ENCODE results near the gene OVOL3.
"Not testable (repeated sequence)": the region's sequence is repeated elsewhere in the genome, so short reads cannot be mapped to it uniquely, and the experiment has no call there.

OVOL3 gene

DNA sequence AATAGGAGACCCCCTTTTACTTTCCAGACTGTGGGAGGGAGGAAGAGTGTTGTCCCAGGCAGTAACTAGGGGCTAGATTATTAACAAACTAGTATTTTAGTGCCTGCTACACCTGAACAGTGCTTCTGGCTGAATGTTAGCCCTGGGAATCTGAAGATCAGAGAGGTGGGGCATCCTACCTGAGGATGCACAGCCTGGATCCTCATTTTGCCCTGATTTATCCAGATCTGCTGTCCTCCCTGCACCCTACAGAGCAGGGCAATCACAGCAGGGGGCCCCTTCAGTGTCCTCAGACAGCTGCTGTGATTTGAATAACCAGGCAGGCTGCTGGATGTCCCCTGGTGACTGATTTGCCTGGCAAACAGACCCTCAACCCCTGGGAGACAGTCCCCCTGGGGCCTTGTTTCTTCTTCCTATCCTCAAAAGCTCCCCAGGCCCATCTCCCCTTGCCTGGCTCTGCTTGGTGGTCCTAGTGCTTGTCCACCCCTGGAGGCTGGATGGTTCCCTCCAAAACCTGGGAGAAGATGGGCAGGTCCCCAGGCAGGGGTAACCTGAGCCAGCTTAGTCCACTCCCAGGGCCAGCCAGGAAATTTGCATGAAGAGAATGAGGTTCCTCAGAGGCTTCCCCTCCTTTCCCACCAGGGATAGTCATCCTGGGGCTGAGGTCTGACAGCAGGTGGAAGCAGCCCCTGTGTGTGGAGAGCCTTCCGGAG lies at the start of gene OVOL3:
Gene OVOL3 (plus strand): TSS at position 657 of the 713 bp plus-strand sequence. CDS start 60 bp downstream, outside the sequence.
- no peak for DNase-seq

- DNase-seq, result no peak
These were observed 49.6 kb upstream of the OVOL3 start for GRCh38 chr19:36061367-36061766.

GRCh38 chr19:36064826-36065225 lies 46.1 kb upstream of the OVOL3 start:
- no peak for DNase-seq

DNA sequence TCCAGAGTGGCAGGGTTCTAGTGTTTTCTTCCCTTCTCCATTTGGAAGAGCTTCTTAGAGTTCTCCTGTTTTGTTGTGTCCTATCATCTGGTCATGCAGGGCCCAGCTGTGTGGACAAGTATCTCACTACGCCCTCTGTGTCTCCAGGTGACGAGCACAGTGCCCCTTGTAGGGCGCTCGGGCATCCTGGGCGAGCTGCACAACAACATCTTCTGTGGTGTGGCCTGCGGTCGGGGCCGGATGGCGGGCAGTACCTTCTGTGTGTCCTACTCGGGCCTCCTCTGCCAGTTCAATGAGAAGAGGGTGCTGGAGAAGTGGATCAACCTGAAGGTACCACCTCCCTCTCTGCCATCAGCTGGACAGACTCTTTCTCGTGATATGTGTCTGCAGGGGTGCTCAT lies 43.3 kb upstream of the OVOL3 start:
- DNase-seq, result no peak

DNA sequence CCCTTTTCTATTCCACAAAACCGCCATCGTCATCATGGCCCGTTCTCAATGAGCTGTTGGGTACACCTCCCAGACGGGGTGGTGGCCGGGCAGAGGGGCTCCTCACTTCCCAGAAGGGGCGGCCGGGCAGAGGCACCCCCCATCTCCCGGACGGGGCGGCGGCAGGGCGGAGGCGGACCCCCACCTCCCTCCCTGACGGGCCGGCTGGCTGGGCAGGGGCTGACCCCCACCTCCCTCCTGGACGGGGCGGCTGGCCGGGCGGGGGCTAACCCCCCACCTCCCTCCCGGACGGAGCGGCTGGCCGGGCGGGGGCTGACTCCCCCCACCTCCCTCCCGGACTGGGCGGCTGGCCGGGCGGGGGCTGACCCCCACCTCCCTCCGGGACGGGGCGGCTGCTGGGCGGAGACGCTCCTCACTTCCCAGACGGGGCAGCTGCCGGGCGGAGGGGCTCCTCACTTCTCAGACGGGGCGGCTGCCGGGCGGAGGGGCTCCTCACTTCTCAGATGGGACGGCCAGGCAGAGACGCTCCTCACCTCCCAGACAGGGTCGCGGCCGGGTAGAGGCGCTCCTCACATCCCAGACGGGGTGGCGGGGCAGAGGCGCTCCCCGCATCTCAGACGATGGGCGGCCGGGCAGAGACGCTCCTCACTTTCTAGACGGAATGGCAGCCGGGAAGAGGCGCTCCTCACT lies 42.0 kb upstream of the OVOL3 start:
- not testable (repeated sequence) for DNase-seq

DNA sequence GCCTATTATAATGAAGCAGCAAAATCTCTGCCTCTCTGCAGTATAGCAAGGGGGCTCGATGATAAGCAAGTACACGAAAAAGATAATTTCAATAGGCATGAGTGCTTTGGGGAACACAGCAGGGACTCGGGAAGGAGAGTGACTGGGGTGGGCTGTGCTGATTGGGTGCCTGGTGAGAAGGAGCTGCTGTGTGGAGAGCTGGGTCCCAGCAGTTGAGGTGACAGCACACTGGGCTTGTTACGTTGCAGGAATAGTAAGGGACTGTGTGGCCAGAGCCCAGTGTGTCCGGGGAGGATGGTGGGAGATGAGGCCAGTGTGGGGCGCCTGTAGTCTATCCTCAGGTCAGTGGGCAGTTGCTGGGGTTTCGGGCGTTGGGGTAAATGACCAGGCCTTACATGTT lies 38.9 kb upstream of the OVOL3 start:
- DNase-seq, result no peak

DNA sequence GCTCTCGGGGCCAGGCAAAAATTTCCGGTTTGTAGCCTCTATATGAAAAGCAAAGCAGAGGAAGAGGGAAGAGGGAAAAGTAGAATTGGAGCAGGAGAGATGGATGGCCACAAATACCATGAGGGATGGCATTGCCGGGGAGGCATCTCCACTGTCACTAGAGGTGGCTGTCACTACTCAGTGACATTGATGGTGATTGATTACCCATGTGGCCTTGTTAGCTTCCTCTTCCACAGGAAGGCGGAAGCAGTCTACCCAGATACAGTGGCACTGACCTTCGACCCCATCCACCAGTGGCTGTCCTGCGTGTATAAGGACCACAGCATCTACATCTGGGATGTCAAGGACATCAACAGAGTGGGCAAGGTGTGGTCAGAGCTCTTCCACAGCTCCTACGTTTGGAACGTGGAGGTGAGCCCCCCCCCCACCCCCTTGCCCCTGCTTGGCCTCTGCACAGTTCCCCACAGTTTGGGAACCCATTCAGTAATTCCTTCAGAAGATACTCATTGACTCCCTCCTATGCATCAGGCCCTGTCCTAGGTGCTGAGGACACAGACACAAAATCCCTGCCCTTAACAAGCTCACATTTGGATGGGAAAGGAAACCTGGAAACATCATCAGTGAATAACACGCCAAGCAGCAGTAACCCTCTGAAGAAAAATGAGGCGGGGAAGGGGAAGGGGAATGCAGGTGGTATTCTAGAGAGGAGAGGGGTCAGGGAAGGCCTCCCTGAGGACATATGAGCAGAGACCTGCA lies 37.6 kb upstream of the OVOL3 start:
- no peak for DNase-seq

DNA sequence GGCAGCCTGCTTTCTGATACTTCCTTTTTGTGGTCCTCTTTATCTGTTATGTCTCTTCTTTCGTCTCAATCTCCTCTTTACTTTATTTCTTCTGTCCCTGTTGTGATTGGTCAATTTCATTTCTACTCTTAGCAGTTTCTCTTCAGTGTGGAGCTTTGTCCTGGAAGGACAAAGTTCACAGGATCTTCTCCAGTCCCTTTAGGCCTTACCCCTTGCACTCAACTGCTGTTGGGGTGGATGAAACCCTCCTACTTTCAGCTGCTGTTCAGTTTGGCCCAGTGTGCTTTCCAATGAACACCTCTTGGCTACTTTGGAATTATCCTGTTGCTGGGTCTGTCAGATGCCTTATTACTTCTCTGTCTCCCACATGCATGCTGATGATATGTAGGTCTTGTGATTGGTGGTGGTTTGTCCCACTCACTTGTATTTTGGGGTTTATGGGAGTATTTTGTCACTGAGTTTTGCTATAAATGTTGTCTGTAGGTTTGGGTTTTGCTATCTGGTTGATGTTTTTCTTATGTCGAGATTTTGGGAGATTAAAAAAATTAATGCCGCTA lies 31.5 kb upstream of the OVOL3 start:
- DNase-seq, result no peak

GRCh38 chr19:36081385-36081784 lies 29.6 kb upstream of the OVOL3 start:
- DNase-seq, result peak in 42 of 58 donors; percentile 1 to 90 (median 48)

GRCh38 chr19:36081894-36082293 lies 29.0 kb upstream of the OVOL3 start:
- DNase-seq, result no peak

GRCh38 chr19:36082916-36083315 lies 28.0 kb upstream of the OVOL3 start:
- DNase-seq, result no peak

DNA sequence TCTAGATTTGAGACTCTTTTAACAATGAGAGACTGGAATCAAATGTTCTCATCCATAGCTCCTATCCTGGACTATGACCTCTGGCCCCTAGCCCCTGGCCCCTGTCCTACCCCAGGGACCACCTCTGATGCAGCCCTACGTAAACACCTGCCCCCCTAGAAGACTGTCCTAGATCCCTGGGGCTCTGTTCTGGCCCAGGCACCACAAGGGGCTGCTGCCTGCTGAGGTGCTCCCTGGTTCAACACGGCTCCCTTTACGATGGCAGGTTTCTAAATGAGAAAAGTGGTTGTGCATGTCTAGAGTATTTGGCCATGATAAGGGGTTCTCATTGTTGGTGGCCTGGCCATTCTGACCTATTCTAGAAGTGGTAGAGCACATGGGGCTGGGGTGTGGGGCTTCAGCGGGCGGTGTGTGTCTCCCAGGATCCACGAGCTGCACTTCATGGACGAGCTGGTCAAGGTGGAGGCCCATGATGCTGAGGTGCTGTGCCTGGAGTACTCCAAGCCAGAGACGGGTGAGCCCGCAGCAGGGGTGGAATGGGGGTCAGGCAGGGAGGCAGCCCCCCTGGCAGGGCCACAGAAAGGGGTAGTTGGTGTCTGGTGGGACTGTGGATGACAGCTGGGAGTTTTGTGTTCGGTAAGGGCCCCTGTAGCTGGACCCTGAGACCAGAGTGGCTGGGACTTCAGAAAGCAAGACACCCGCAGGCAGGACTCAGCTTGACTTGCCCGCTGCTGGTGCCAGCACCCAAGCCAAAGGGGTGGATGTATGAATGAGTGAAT lies 26.5 kb upstream of the OVOL3 start:
- DNase-seq, result no peak

DNA sequence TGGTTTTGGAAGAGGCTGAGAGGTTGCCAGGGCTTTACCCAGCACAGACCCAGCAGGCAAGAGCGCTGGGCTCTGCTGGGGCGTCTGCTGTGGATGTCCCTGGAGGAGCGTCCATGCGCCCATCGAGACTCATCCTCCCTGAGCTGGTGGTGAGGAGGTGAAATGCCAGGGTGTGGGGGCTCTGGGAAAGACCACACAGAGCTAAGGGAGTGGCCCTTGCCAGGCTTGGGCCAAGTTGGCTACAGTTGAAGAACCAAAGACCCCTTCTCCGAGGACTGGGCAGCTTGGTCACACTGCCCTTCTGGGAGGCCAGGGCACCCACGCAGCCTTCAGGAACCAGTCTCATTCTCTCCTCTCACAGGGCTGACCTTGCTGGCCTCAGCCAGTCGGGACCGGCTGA lies 24.6 kb upstream of the OVOL3 start:
- DNase-seq, result no peak

DNA sequence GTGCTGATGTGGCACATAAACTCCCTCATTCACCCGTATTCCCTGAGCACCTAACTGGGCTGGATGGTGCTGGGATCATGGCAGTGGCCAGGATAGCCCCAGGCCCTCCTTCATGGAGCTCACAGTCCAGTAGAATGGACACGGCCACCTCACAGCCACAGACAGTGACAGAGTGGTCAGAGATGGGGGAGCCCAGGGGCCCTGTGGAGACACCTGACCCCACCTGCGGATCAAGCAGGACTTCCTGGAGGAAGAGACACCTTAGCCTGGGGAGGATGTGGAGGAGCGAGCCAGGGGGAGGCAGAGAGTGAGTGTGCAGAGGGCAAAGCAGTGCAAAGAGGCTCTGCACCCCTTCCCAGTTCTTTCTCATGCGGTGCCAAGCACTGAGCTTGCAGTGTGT lies 21.1 kb upstream of the OVOL3 start:
- DNase-seq, result no peak

DNA sequence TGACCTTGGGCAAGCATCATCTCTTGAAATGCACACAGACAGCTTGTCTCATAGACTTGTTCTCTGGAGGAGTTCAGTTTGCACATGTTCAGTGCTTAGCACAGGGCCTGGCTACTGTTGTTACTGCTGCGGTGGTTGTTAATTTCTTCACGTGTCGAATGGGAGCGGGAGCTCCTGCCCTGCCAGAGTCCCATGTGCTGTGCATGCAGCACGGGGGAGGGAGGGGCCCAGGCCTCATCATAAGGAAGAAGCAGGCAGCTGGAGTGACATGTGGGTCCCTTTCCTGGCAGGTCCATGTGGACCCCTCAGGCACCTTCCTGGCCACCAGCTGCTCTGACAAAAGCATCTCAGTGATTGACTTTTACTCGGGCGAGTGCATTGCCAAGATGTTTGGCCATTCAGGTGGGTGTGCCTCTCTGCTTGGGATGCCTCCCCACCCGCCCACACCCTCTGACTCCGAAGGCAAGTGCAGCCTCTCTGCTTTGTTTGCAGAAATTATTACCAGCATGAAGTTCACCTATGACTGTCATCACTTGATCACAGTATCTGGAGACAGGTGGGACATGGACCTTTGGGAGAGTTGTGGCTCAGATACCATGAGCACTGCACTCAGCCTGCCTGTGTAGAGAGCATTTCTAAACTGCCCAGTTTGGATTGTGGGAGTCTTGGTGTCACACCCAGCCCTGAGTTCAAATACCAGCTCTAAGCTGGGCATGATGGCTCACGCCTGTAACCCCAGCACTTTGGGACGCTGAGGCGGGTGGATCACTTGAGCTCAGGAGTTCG lies 19.8 kb upstream of the OVOL3 start:
- DNase-seq, result no peak

- peak in 1 of 58 donors; percentile 30 for DNase-seq
These were observed 18.4 kb upstream of the OVOL3 start for GRCh38 chr19:36092566-36092965.

DNA sequence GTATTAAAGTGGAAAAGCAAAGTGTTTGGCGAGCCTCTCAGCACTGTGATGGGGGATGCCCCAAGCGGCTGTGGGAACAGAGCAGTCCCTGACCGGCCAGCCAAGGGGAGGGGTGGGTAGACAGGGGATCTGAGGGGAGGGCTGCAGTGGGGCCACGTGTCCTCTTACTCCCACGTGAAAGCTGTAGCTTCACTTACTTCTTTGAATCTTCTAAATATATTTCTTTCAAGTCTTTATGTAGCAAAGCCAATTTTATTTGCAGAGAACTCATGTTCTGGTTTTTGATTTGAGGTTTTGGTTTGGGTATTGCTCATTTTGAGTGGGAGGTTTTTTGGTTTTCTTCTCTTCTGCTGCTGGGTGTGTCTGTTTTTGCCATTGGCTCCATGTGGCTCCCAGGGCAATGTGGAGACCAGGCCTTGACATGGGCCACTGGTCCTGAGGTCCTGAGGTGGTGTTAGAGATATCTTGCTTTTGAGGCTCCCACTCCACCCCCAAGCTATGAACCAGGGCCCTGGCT lies 17.7 kb upstream of the OVOL3 start:
- peak in 5 of 58 donors; percentile 4 to 46 (median 23) for DNase-seq

DNA sequence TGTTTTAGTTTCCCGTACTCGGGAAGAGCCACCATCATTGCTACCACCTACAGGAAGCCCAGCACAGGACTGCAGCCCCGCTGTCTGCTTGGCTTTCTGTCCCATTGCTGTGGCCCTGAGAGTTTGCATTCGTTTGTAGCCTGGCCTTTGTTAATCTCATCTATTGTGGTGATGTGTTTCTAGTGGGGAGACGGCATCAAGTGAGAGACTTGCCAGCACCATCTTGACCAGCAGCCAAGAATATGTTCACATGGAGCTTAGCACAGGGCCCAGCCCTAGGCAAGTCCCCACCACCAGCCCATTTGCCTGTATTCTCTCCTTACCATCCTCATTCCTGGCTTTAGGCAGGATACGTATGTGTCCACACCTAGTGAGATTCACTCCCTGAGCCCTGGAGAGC lies 17.3 kb upstream of the OVOL3 start:
- DNase-seq, result peak in 33 of 58 donors; percentile 11 to 69 (median 31)

DNA sequence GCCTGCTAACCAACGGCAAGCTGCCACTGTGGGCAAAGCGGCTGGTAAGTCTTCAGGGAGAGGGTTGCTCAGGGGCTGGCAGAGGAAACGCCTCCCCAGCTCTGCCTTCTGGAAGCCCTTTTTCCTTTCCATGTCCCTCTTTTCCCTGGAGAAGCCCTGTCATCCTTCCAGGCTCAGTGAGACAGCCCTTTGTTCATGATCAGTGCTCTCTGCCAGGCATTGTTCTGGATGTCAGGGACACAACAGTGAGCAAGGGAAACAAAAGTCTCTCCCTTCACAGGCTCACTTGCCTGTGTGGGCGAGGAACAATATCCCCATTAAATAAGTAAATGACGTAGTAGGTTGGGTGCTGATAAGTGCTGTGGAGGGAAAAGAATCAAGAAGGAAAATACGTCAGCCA lies 13.9 kb upstream of the OVOL3 start:
- DNase-seq, result peak in 49 of 58 donors; percentile 12 to 93 (median 69)
